Vagina (tissue), 2 donors: ENCODE measurements around the gene PDZD4.

Experiments
- POLR2A ChIP-seq, 2 donors: fragments of 450-650 bp; IDR thresholded peaks; one replicate each; pipeline ENCODE4 v1.6.1; 2017; ENCODE audit warnings: antibody characterized with exemption in 2 of 2, mild to moderate bottlenecking in 2 of 2, moderate library complexity in 2 of 2
- TF ChIP-seq, protein P1 (sequence below), 3 experiments: fragments of 450-650 bp in 2 of 3; fragments of 200-600 bp in 1 of 3; sonication (generic) in 1 of 3; IDR thresholded peaks; one replicate each; pipeline ENCODE4 v1.5.1; 2017 to 2019; ENCODE audit warnings: antibody characterized with exemption in 3 of 3, mild to moderate bottlenecking in 2 of 3, moderate library complexity in 2 of 3

DNA sequence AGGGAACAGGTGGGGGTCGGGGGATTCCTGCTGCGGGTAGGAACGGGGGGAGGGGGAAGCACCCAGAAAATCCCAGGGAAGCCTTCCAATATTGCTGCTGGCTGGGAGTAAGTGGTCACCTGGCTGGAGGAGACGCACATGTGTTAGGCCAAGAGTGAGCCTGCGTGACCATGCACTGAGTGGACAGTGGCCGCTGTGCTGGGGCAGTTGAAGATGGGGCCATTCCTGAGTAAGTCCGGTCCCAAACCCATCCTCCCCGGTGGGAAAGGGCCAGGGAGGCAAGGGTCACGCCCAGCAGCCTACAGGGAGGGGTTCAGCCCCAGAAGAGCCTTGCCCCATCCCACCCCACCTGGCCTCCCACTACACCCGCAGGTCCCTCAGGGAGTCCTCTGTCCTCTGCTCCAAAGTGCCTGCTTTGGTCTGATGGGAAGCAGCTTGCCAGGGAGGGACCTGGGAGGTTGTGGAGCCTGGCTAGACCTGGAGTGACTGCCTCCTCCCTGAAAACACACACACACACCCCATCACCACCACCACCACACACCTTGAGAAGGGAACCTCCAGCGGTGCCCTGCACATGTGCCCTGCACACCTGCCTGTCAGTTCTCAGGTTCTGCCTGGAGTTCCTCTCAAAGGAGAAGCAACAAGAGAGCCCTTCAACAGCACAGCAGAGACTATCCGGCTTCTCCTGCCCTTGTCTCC, 49.5 kb upstream of the PDZD4 start:
- no peak for TF ChIP-seq POLR2A (IDR thresholded peaks at IDR 0.05)
- TF ChIP-seq, protein P1, sequence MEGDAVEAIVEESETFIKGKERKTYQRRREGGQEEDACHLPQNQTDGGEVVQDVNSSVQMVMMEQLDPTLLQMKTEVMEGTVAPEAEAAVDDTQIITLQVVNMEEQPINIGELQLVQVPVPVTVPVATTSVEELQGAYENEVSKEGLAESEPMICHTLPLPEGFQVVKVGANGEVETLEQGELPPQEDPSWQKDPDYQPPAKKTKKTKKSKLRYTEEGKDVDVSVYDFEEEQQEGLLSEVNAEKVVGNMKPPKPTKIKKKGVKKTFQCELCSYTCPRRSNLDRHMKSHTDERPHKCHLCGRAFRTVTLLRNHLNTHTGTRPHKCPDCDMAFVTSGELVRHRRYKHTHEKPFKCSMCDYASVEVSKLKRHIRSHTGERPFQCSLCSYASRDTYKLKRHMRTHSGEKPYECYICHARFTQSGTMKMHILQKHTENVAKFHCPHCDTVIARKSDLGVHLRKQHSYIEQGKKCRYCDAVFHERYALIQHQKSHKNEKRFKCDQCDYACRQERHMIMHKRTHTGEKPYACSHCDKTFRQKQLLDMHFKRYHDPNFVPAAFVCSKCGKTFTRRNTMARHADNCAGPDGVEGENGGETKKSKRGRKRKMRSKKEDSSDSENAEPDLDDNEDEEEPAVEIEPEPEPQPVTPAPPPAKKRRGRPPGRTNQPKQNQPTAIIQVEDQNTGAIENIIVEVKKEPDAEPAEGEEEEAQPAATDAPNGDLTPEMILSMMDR (IDR thresholded peaks at IDR 0.05) = no peak
